IPS DF 6.9 (cell line): ENCODE measurements around the gene DENND4A.

Experiments
- DNase-seq: peaks from one replicate; pipeline ENCODE4 v3.0.0-alpha.2; 2013; ENCODE audit warnings: low read depth, low spot score
- H3K27ac ChIP-seq: one replicate; pipeline ENCODE4 v1.5.1; 2013; ENCODE audit warnings: low read length, control low read depth
- H3K27me3 ChIP-seq: 2 replicates; pipeline ENCODE4 v1.6.1; 2013; ENCODE audit warnings: mild to moderate bottlenecking, low read length; ENCODE audit not compliant: control insufficient read depth, insufficient read depth
- H3K36me3 ChIP-seq: 2 replicates; pipeline ENCODE4 v1.6.1; 2013; ENCODE audit warnings: low read length; ENCODE audit not compliant: control insufficient read depth, insufficient read depth
- H3K4me1 ChIP-seq: 2 replicates; pipeline ENCODE4 v1.6.1; 2013; ENCODE audit warnings: low read length; ENCODE audit not compliant: control insufficient read depth, insufficient read depth
- H3K4me3 ChIP-seq: 2 replicates; pipeline ENCODE4 v1.5.1; 2013; ENCODE audit warnings: mild to moderate bottlenecking, low read length
- H3K9me3 ChIP-seq: 2 replicates; pipeline ENCODE4 v1.6.1; 2013; ENCODE audit warnings: low read length, inconsistent platforms; ENCODE audit not compliant: control insufficient read depth, insufficient read depth
- WGBS: extraction: QIAGEN DNeasy Blood & Tissue Kit; methylation state at CpG from one replicate; pipeline ENCODE4 v1.1.7; 2013; ENCODE audit warnings: mixed read lengths, missing lambda C conversion rate; ENCODE audit not compliant: insufficient read length, insufficient coverage; 5-methylcytosine and 5-hydroxymethylcytosine counted together

The DENND4A gene

DNA sequence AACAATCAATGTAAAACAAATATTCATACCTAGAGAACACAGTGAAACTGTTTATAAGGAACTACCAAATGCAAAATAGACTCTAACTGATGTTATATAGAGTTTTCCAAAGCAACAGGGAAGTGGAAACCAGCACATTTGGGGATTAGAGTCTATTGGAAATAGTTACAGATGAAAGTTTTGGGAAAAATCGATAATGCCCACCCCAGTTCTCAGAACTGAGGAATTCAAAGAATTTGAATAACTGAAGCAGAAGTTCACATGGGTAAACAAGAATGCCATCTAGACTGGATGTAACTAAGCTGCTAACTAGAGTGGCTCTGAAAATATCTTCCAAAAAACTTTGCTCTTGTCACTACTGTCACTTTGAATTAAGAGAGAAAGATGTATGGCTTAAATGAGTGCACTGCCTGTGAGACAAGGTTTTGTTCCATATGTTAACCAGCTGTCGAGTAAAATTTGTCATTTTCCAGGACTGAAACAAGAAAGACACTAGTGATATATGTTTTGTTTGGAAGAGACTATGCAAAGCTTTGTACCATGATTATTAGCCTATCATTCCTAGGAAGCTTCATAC lies 9.2 kb upstream of the DENND4A start:
- Histone ChIP-seq H3K27me3 (no peaks in the 10 kb centered on the region), H3K4me1 (no peaks in the 10 kb centered on the region), H3K27ac (no peak overlapping the region), H3K36me3 (no peaks in the 10 kb centered on the region), H3K4me3 (no peak overlapping the region), H3K9me3 (no peaks in the 10 kb centered on the region)
- no peak for DNase-seq
- no CpG with 5 or more reads among the region's 2 CpGs for WGBS

DNA sequence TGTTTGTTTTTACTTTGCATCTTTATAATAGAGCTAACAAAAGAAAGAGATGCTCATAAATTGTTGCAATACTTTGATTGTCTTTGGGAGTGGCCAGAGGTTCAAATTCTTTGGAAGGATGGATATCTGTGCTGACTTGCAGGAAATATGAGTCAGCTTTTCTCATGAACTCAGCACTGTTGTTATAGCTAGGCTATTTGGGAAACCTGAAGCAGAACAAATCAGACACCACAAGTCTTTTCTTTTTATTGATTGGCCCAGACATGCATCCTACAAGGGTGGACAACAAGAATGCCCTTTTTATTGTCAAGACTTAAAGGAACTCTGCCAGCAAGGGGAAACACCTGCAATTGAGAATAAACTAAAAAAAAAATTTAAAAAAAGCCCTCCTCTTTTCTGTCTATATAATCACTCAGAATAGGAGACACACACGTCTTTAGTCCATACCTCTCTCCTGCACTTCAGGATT lies 4.6 kb upstream of the DENND4A start:
- no CpG with 5 or more reads among the region's 1 CpG for WGBS
- H3K4me1 ChIP-seq, result no peaks in the 10 kb centered on the region
- no peak for DNase-seq
- H3K9me3 ChIP-seq, result no peaks in the 10 kb centered on the region
- no peak overlapping the region for H3K4me3 ChIP-seq
- H3K27me3 ChIP-seq, result no peaks in the 10 kb centered on the region
- no peaks in the 10 kb centered on the region for H3K36me3 ChIP-seq
- H3K27ac ChIP-seq, result no peak overlapping the region

DNA sequence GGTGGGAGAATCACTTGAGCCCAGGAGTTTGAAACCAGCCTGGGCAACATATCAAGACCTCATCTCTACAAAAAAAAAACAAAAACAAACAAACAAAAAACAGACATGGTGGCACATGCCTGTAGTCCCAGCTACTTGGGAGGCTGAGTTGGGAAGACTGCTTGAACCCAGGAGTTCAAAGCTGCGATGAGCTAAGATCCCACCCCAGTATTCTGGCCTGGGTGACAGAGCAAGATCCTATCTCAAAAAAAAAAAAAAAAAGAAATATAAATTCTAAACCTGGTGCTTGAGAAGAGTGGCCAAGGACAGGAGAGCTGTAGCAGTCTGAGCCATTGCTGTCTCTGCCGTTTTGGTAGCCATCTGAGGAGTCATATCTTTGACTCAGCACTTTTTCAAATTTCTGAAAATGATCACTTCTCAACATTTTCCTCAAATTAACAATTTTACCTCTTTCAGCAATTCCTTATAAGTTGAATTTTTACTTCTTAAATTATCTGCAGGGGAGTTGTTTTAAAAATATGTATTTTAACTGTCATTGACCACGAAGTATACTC lies 3.6 kb upstream of the DENND4A start:
- Histone ChIP-seq H3K4me1 (no peaks in the 10 kb centered on the region), H3K27me3 (no peaks in the 10 kb centered on the region), H3K4me3 (no peak overlapping the region), H3K27ac (no peak overlapping the region), H3K36me3 (no peaks in the 10 kb centered on the region), H3K9me3 (no peaks in the 10 kb centered on the region)
- DNase-seq, result no peak
- WGBS, result no CpG with 5 or more reads among the region's 3 CpGs

DNA sequence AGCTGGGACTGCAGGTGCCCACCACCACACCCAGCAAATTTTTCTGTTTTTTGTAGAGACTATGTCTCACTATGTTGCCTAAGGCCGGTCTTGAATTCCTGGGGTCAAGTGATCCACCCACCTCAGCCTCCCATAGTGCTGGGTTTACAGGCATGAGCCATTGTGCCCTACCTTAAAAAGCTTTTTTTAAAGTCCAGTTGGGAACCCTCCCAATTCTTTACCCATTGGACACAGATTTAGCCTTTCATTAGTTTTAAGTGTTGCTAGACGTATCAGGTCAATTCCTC lies 1.7 kb upstream of the DENND4A start:
- H3K4me3 ChIP-seq, result no peak overlapping the region
- H3K4me1 ChIP-seq, result no peaks in the 10 kb centered on the region
- no peak overlapping the region for H3K27ac ChIP-seq
- WGBS, result no CpG with 5 or more reads among the region's 2 CpGs
- DNase-seq, result no peak
- H3K36me3 ChIP-seq, result no peaks in the 10 kb centered on the region
- H3K9me3 ChIP-seq, result no peaks in the 10 kb centered on the region
- no peaks in the 10 kb centered on the region for H3K27me3 ChIP-seq

GRCh38 chr15:65792988-65793817 lies 1.1 kb upstream of the DENND4A start:
- no peak overlapping the region for H3K27ac ChIP-seq
- WGBS, result no CpG with 5 or more reads among the region's 13 CpGs

GRCh38 chr15:65791335-65792137 lies 557 bp downstream of the DENND4A start:
- no peaks in the 10 kb centered on the region for H3K4me1 ChIP-seq

More at GRCh38 chr15:65792988-65793817, 1.1 kb upstream of the DENND4A start:
- Histone ChIP-seq H3K4me3 (no peak overlapping the region; the same call in 1 of the 2 replicates), H3K4me1 (no peaks in the 10 kb centered on the region), H3K9me3 (no peaks in the 10 kb centered on the region), H3K27me3 (no peaks in the 10 kb centered on the region), H3K36me3 (no peaks in the 10 kb centered on the region)
- no peak for DNase-seq

DNA sequence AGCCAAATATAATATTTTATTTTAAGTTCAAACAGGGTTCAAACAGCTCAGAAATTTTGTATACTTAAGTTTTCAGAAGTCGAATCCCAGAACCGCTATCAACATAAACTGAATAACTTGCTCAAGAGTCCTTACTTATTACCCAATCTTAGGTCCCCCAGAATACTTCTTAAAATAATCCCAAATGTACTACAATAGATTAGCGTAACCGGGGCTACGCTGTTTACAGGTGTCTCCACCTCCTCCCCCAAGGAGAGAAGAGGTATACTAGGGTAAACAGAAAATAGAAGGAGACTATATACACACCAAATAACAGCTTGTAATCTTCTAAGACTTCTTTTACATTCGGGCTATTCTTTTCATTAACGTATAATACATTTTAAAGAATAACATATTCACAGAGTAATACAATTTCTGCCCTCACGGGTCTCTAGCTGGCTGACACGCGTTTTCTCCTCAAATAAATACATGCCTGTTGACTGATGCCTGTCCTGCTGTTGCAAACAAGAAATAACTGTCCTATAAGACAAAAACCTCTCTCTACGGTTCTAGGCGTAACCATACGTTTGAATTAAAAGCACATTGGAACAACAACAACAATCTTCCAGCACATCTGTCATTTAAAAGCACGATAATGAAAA lies 1.3 kb downstream of the DENND4A start:
- Histone ChIP-seq H3K9me3 (no peaks in the 10 kb centered on the region), H3K4me1 (no peaks in the 10 kb centered on the region), H3K4me3 (peak overlapping the region; percentile 81; the same call in 1 of the 2 replicates), H3K27ac (no peak overlapping the region), H3K27me3 (no peaks in the 10 kb centered on the region), H3K36me3 (no peaks in the 10 kb centered on the region)
- DNase-seq, result no peak
- WGBS, result no CpG with 5 or more reads among the region's 14 CpGs

More at GRCh38 chr15:65791335-65792137, 557 bp downstream of the DENND4A start:
- WGBS, result no CpG with 5 or more reads among the region's 69 CpGs
- Histone ChIP-seq H3K9me3 (no peaks in the 10 kb centered on the region), H3K27ac (no peak overlapping the region), H3K27me3 (no peaks in the 10 kb centered on the region), H3K36me3 (no peaks in the 10 kb centered on the region), H3K4me3 (peak overlapping the region; percentile 81; the same call in 1 of the 2 replicates)
- peak; percentile 2 for DNase-seq

DNA sequence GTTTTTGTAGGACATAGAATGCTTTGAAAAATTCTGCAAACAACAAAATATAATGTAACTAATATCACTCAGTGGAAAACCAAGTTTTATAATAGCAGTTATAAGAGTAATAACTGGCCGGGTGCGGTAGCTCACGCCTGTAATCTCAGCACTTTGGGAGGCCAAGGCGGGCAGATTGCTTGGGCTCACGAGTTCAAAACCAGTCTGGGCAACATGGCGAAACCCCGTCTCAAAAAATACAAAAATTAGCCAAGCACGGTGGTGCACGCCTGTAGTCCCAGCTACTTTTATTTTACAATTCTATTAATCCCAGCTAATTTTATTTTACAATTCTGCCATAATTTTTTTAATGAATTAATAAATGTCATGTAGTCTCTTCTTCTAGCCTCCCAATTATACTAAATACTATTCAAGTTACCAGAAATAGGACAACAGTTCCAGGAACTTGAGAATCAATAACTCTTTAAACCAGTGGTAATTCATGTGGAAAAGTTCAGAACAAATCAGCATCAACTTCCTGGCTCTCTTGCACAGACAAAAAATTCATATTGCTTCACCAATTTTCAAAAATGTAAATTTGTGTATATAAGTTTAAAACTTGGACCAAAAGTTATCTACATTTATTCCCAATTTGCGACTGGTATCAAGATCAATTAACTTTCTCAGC lies 2.2 kb downstream of the DENND4A start:
- Histone ChIP-seq H3K27ac (no peak overlapping the region), H3K36me3 (no peaks in the 10 kb centered on the region), H3K4me3 (no peak overlapping the region), H3K9me3 (no peaks in the 10 kb centered on the region), H3K27me3 (no peaks in the 10 kb centered on the region), H3K4me1 (no peaks in the 10 kb centered on the region)
- no CpG with 5 or more reads among the region's 10 CpGs for WGBS
- no peak for DNase-seq

GRCh38 chr15:65789105-65789504 lies 3.0 kb downstream of the DENND4A start:
- Histone ChIP-seq H3K4me1 (no peaks in the 10 kb centered on the region), H3K4me3 (no peak overlapping the region), H3K9me3 (no peaks in the 10 kb centered on the region), H3K36me3 (no peaks in the 10 kb centered on the region), H3K27me3 (no peaks in the 10 kb centered on the region), H3K27ac (no peak overlapping the region)
- WGBS, result no CpG with 5 or more reads among the region's 3 CpGs
- DNase-seq, result no peak
